ENCODE measurements around the gene DLX1.
"Not testable (repeated sequence)": the region's sequence is repeated elsewhere in the genome, so short reads cannot be mapped to it uniquely, and the experiment has no call there.

DLX1 gene

GRCh38 chr2:172065111-172065510, 20.2 kb upstream of the DLX1 start:
- no peak for DNase-seq (ENCODE audit: low read depth)
- H3K4me3 ChIP-seq (ENCODE audit: low read depth, low read length) = no peak overlapping the region
- no peak for TF ChIP-seq CTCF (IDR thresholded peaks at IDR 0.05; ENCODE audit: insufficient read depth, low read depth, low read length, missing control alignments)

GRCh38 chr2:172066394-172066886, 18.9 kb upstream of the DLX1 start:
- no peak overlapping the region for H3K4me3 ChIP-seq (ENCODE audit: low read depth, low read length)
- no peak for DNase-seq (ENCODE audit: low read depth)
- no peak for TF ChIP-seq CTCF (IDR thresholded peaks at IDR 0.05; ENCODE audit: insufficient read depth, low read depth, low read length, missing control alignments)

- DNase-seq (ENCODE audit: low read depth); H3K4me3 ChIP-seq (ENCODE audit: low read depth, low read length): not testable (repeated sequence)
These were observed 17.4 kb upstream of the DLX1 start for GRCh38 chr2:172067905-172068304.

- no peak for DNase-seq (ENCODE audit: low read depth)
- H3K4me3 ChIP-seq (ENCODE audit: low read depth, low read length) = no peak overlapping the region
- no peak for TF ChIP-seq CTCF (IDR thresholded peaks at IDR 0.05; ENCODE audit: insufficient read depth, low read depth, low read length, missing control alignments)
These were observed 14.4 kb upstream of the DLX1 start for GRCh38 chr2:172070936-172071335.

GRCh38 chr2:172072303-172072702, 13.0 kb upstream of the DLX1 start:
- no peak for TF ChIP-seq CTCF (IDR thresholded peaks at IDR 0.05; ENCODE audit: insufficient read depth, low read depth, low read length, missing control alignments)
- no peak overlapping the region for H3K4me3 ChIP-seq (ENCODE audit: low read depth, low read length)
- DNase-seq (ENCODE audit: low read depth) = no peak

- no peak for TF ChIP-seq CTCF (IDR thresholded peaks at IDR 0.05; ENCODE audit: insufficient read depth, low read depth, low read length, missing control alignments)
- H3K4me3 ChIP-seq (ENCODE audit: low read depth, low read length) = no peak overlapping the region
- no peak for DNase-seq (ENCODE audit: low read depth)
These were observed 12.6 kb upstream of the DLX1 start for GRCh38 chr2:172072706-172073105.

GRCh38 chr2:172073518-172073917, 11.8 kb upstream of the DLX1 start:
- no peak for DNase-seq (ENCODE audit: low read depth)
- no peak overlapping the region for H3K4me3 ChIP-seq (ENCODE audit: low read depth, low read length)
- TF ChIP-seq CTCF (IDR thresholded peaks at IDR 0.05; ENCODE audit: insufficient read depth, low read depth, low read length, missing control alignments) = no peak

Data from GM12865 (cell line).